ENCODE data around the gene SSU72. TPM values are rescaled to one million over a fixed set of nuclear protein-coding genes. Genes with fewer than 3 reads are reported as not detected.
"Not testable (repeated sequence)": the region's sequence is repeated elsewhere in the genome, so short reads cannot be mapped to it uniquely, and the experiment has no call there.

Gene SSU72
- polyA plus RNA-seq, 1 donor from 2014 or later: 176 TPM

- H3K4me1 Mint-ChIP-seq: peaks cover 5 to 12% (median 5%) of the 10 kb centered on the region in 3 donors
- H3K27ac Mint-ChIP-seq: peak overlapping the region in 2 of 3 donors; percentile 57 to 75
- H3K36me3 Mint-ChIP-seq: peaks cover 3% of the 10 kb centered on the region
- no peak overlapping the region for H3K4me3 Mint-ChIP-seq
- H3K9me3 Mint-ChIP-seq: no peaks in the 10 kb centered on the region
- no peaks in the 10 kb centered on the region for H3K27me3 Mint-ChIP-seq
These were observed 10.4 kb downstream of the SSU72 start for GRCh38 chr1:1564268-1564667.

GRCh38 chr1:1563688-1564087 lies 11.0 kb downstream of the SSU72 start:
- Mint-ChIP-seq H3K27me3 (no peaks in the 10 kb centered on the region), H3K36me3 (peaks cover 3% of the 10 kb centered on the region), H3K9me3 (no peaks in the 10 kb centered on the region), H3K27ac (peak overlapping the region in 1 of 3 donors; percentile 40), H3K4me3 (no peak overlapping the region), H3K4me1 (peaks cover 5 to 11% (median 5%) of the 10 kb centered on the region in 3 donors)

GRCh38 chr1:1562556-1563195 lies 12.0 kb downstream of the SSU72 start:
- H3K27ac Mint-ChIP-seq: no peak overlapping the region
- no peaks in the 10 kb centered on the region for H3K9me3 Mint-ChIP-seq
- no peak overlapping the region for H3K4me3 Mint-ChIP-seq
- peaks cover 3% of the 10 kb centered on the region for H3K36me3 Mint-ChIP-seq
- peaks cover 5 to 11% (median 5%) of the 10 kb centered on the region in 3 donors for H3K4me1 Mint-ChIP-seq
- H3K27me3 Mint-ChIP-seq: no peaks in the 10 kb centered on the region

GRCh38 chr1:1561801-1562470 lies 12.7 kb downstream of the SSU72 start:
- Mint-ChIP-seq H3K36me3 (peaks cover 3% of the 10 kb centered on the region), H3K4me1 (peaks cover 2 to 6% (median 5%) of the 10 kb centered on the region in 3 donors), H3K9me3 (no peaks in the 10 kb centered on the region), H3K4me3 (peak overlapping the region in 1 of 4 donors; percentile 71), H3K27ac (peak overlapping the region in 2 of 3 donors; percentile 19 to 73), H3K27me3 (no peaks in the 10 kb centered on the region)

- H3K36me3 Mint-ChIP-seq: peaks cover 1% of the 10 kb centered on the region
- H3K27me3 Mint-ChIP-seq: no peaks in the 10 kb centered on the region
- H3K4me3 Mint-ChIP-seq: no peak overlapping the region
- H3K9me3 Mint-ChIP-seq: no peaks in the 10 kb centered on the region
- peak overlapping the region in 1 of 3 donors; percentile 64 for H3K27ac Mint-ChIP-seq
- peaks cover 2 to 5% (median 2%) of the 10 kb centered on the region in 3 donors for H3K4me1 Mint-ChIP-seq
These were observed 14.5 kb downstream of the SSU72 start for GRCh38 chr1:1560178-1560577.

GRCh38 chr1:1559066-1559465 lies 15.6 kb downstream of the SSU72 start:
- Mint-ChIP-seq H3K27me3 (no peaks in the 10 kb centered on the region), H3K36me3 (no peaks in the 10 kb centered on the region), H3K4me1 (peaks cover 0 to 5% (median 2%) of the 10 kb centered on the region in 3 donors), H3K27ac (peak overlapping the region in 1 of 3 donors; percentile 64), H3K9me3 (no peaks in the 10 kb centered on the region), H3K4me3 (no peak overlapping the region)

GRCh38 chr1:1558591-1558990 lies 16.1 kb downstream of the SSU72 start:
- Mint-ChIP-seq H3K4me3 (no peak overlapping the region), H3K36me3 (no peaks in the 10 kb centered on the region), H3K27me3 (no peaks in the 10 kb centered on the region), H3K9me3 (no peaks in the 10 kb centered on the region), H3K4me1 (peaks cover 0 to 5% (median 2%) of the 10 kb centered on the region in 3 donors), H3K27ac (peak overlapping the region in 1 of 3 donors; percentile 57)

- not testable (repeated sequence) for H3K4me1 Mint-ChIP-seq, H3K36me3 Mint-ChIP-seq, H3K27ac Mint-ChIP-seq, H3K27me3 Mint-ChIP-seq, H3K9me3 Mint-ChIP-seq, H3K4me3 Mint-ChIP-seq
These were observed 17.0 kb downstream of the SSU72 start for GRCh38 chr1:1557688-1558087.

GRCh38 chr1:1556961-1557360 lies 17.7 kb downstream of the SSU72 start:
- not testable (repeated sequence) for H3K27me3 Mint-ChIP-seq, H3K36me3 Mint-ChIP-seq, H3K4me1 Mint-ChIP-seq, H3K9me3 Mint-ChIP-seq, H3K4me3 Mint-ChIP-seq
- H3K27ac Mint-ChIP-seq: peak overlapping the region in 1 of 3 donors; percentile 71

- no peak overlapping the region for H3K4me3 Mint-ChIP-seq
- peaks cover 0 to 5% (median 2%) of the 10 kb centered on the region in 3 donors for H3K4me1 Mint-ChIP-seq
- no peaks in the 10 kb centered on the region for H3K9me3 Mint-ChIP-seq
- H3K36me3 Mint-ChIP-seq: no peaks in the 10 kb centered on the region
- no peaks in the 10 kb centered on the region for H3K27me3 Mint-ChIP-seq
- H3K27ac Mint-ChIP-seq: peak overlapping the region in 1 of 3 donors; percentile 71
These were observed 18.2 kb downstream of the SSU72 start for GRCh38 chr1:1556505-1556904.

GRCh38 chr1:1554926-1555915 lies 19.4 kb downstream of the SSU72 start:
- Mint-ChIP-seq H3K27me3 (no peaks in the 10 kb centered on the region), H3K4me3 (no peak overlapping the region), H3K9me3 (no peaks in the 10 kb centered on the region), H3K4me1 (peaks cover 0 to 5% (median 2%) of the 10 kb centered on the region in 3 donors), H3K36me3 (no peaks in the 10 kb centered on the region), H3K27ac (peak overlapping the region in 1 of 3 donors; percentile 94)

GRCh38 chr1:1554550-1554925 lies 20.1 kb downstream of the SSU72 start:
- no peak overlapping the region for H3K4me3 Mint-ChIP-seq
- no peaks in the 10 kb centered on the region for H3K27me3 Mint-ChIP-seq
- H3K27ac Mint-ChIP-seq: no peak overlapping the region
- H3K4me1 Mint-ChIP-seq: peaks cover 0 to 5% (median 2%) of the 10 kb centered on the region in 3 donors
- H3K36me3 Mint-ChIP-seq: no peaks in the 10 kb centered on the region
- H3K9me3 Mint-ChIP-seq: no peaks in the 10 kb centered on the region

- peaks cover 0 to 5% (median 2%) of the 10 kb centered on the region in 3 donors for H3K4me1 Mint-ChIP-seq
- H3K9me3 Mint-ChIP-seq: no peaks in the 10 kb centered on the region
- no peaks in the 10 kb centered on the region for H3K27me3 Mint-ChIP-seq
- peak overlapping the region in 1 of 4 donors; percentile 67 for H3K4me3 Mint-ChIP-seq
- H3K27ac Mint-ChIP-seq: no peak overlapping the region
- H3K36me3 Mint-ChIP-seq: no peaks in the 10 kb centered on the region
These were observed 20.7 kb downstream of the SSU72 start for GRCh38 chr1:1553821-1554494.

- no peaks in the 10 kb centered on the region for H3K27me3 Mint-ChIP-seq
- no peaks in the 10 kb centered on the region for H3K36me3 Mint-ChIP-seq
- peaks cover 0 to 5% (median 0%) of the 10 kb centered on the region in 3 donors for H3K4me1 Mint-ChIP-seq
- no peaks in the 10 kb centered on the region for H3K9me3 Mint-ChIP-seq
- H3K4me3 Mint-ChIP-seq: no peak overlapping the region
- H3K27ac Mint-ChIP-seq: no peak overlapping the region
These were observed 22.4 kb downstream of the SSU72 start for GRCh38 chr1:1552263-1552639.

Measured in IgD-negative memory B cell (primary cell).